Activated B cell treated with CpG ODN at 0.5 μM for 24 hours (primary cell): ENCODE results near the gene WBP1. TPM values are rescaled to one million over a fixed set of nuclear protein-coding genes. Genes with fewer than 3 reads are reported as not detected.
"Not testable (repeated sequence)": the region's sequence is repeated elsewhere in the genome, so short reads cannot be mapped to it uniquely, and the experiment has no call there.

Experiments used
- ATAC-seq: fragments of 200-7000 bp; cut with Tn5 transposase; one replicate; pipeline ENCODE4 v1.10.0; 2021; ENCODE audit warnings: low read depth, mild to moderate bottlenecking, moderate library complexity
- CTCF ChIA-PET: fragments of 350-600 bp; sonication (Branson Sonifier 250); formaldehyde crosslinking; loops from one replicate; lab custom pipeline; 2021; ENCODE audit warnings: antibody characterized with exemption; lab: Charles Lee
- POLR2A ChIA-PET: fragments of 350-600 bp; sonication (Branson Sonifier 250); formaldehyde crosslinking; loops from one replicate; lab custom pipeline; 2021; ENCODE audit warnings: antibody characterized with exemption; lab: Charles Lee
- DNase-seq: peaks from one replicate; pipeline ENCODE4 v3.0.0; 2022
- H3K27ac Mint-ChIP-seq: one replicate; pipeline ENCODE4 v1.8.0; 2020; ENCODE audit warnings: mixed read lengths
- H3K27me3 Mint-ChIP-seq: one replicate; pipeline ENCODE4 v1.8.0; 2021; ENCODE audit warnings: mixed read lengths
- H3K36me3 Mint-ChIP-seq: one replicate; pipeline ENCODE4 v1.8.0; 2021; ENCODE audit warnings: low read depth, mixed read lengths
- H3K4me1 Mint-ChIP-seq: one replicate; pipeline ENCODE4 v1.8.0; 2021; ENCODE audit warnings: mixed read lengths
- H3K4me3 Mint-ChIP-seq: one replicate; pipeline ENCODE4 v1.8.0; 2020; ENCODE audit warnings: mild to moderate bottlenecking, mixed read lengths
- H3K9me3 Mint-ChIP-seq: one replicate; pipeline ENCODE4 v1.8.0; 2020; ENCODE audit warnings: mixed read lengths
- intact Hi-C: fragments of 100-400 bp; cut with micrococcal nuclease; formaldehyde crosslinking; loops from one replicate; pipeline ENCODE4 v1.15.1; 2024
- total RNA-seq: library from RNA; stranded (reverse); gene quantifications from 2 replicates; pipeline ENCODE4 v1.2.3, GENCODE V29; 2022
- TF ChIP-seq, protein P1 (sequence below): fragments of 200-600 bp; IDR thresholded peaks from one replicate; pipeline ENCODE4 v1.8.0; 2022; ENCODE audit warnings: antibody characterized with exemption, mild to moderate bottlenecking

WBP1 gene
- total RNA-seq, 1 donor from 2014 or later = 65.3 TPM

- ATAC-seq (no peak), DNase-seq (no peak)
- CTCF ChIA-PET = no interaction called here
- Mint-ChIP-seq H3K4me3 (no peak overlapping the region), H3K27me3 (no peaks in the 10 kb centered on the region), H3K9me3 (no peaks in the 10 kb centered on the region), H3K4me1 (peaks cover 21% of the 10 kb centered on the region), H3K27ac (no peak overlapping the region), H3K36me3 (peaks cover 49% of the 10 kb centered on the region)
- intact Hi-C loops = loop anchor here (5.0 kb wide), 1 partner anchor 53 kb away; the partner anchor contains the start of genes C2orf81 and WDR54
- POLR2A ChIA-PET = interaction anchor here (4.1 to 4.6 kb wide), 2 partner anchors 7 to 17 kb away, joined by 78 to 127 read pairs; partner anchors contain the start of genes CCDC142, INO80B, TTC31 and WBP1
- TF ChIP-seq, protein P1, sequence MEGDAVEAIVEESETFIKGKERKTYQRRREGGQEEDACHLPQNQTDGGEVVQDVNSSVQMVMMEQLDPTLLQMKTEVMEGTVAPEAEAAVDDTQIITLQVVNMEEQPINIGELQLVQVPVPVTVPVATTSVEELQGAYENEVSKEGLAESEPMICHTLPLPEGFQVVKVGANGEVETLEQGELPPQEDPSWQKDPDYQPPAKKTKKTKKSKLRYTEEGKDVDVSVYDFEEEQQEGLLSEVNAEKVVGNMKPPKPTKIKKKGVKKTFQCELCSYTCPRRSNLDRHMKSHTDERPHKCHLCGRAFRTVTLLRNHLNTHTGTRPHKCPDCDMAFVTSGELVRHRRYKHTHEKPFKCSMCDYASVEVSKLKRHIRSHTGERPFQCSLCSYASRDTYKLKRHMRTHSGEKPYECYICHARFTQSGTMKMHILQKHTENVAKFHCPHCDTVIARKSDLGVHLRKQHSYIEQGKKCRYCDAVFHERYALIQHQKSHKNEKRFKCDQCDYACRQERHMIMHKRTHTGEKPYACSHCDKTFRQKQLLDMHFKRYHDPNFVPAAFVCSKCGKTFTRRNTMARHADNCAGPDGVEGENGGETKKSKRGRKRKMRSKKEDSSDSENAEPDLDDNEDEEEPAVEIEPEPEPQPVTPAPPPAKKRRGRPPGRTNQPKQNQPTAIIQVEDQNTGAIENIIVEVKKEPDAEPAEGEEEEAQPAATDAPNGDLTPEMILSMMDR = no peak
Measured at GRCh38 chr2:74474899-74475298, 16.7 kb downstream of the WBP1 start.

DNA sequence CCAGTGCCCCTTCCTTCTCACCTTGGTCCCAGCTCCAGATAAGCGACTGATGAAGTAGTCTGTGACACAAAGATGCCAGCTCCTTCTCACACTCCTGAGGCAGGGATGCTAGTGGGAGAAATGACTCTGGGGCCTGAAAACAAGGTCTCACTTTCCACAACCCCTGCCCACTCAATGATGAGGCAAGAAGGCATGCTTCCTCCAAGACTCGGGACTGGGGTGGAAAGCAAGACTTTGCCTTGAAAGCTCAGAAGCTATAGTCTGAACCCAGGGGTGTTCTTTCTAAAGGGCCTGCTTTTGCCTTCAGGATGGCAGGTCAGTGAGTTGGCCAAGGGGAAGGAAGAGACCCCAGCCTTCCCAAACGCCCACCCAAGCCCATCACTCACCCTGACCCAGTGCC is 23.2 kb downstream of the WBP1 start:
- ChIA-PET POLR2A (interaction anchor here (0.7 to 4.4 kb wide), 9 partner anchors 9 to 107 kb away, joined by 3 to 78 read pairs (median 8); partner anchors contain the start of genes AUP1, DQX1, HTRA2 and LBX2), CTCF (interaction anchor here (0.9 to 5.3 kb wide), 6 partner anchors 9 to 106 kb away, joined by 3 to 85 read pairs (median 14); partner anchors contain the start of genes INO80B, MRPL53, PCGF1 and WBP1)
- Mint-ChIP-seq H3K4me3 (peak overlapping the region; percentile 100), H3K27me3 (no peaks in the 10 kb centered on the region), H3K27ac (no peak overlapping the region), H3K4me1 (peaks cover 30% of the 10 kb centered on the region), H3K9me3 (no peaks in the 10 kb centered on the region), H3K36me3 (peaks cover 42% of the 10 kb centered on the region)
- ATAC-seq = no peak
- intact Hi-C loops = loop anchor here (5.0 kb wide), 1 partner anchor 91 kb away; no protein-coding TSS in a partner anchor
- TF ChIP-seq, protein P1 = no peak
- DNase-seq = no peak

DNA sequence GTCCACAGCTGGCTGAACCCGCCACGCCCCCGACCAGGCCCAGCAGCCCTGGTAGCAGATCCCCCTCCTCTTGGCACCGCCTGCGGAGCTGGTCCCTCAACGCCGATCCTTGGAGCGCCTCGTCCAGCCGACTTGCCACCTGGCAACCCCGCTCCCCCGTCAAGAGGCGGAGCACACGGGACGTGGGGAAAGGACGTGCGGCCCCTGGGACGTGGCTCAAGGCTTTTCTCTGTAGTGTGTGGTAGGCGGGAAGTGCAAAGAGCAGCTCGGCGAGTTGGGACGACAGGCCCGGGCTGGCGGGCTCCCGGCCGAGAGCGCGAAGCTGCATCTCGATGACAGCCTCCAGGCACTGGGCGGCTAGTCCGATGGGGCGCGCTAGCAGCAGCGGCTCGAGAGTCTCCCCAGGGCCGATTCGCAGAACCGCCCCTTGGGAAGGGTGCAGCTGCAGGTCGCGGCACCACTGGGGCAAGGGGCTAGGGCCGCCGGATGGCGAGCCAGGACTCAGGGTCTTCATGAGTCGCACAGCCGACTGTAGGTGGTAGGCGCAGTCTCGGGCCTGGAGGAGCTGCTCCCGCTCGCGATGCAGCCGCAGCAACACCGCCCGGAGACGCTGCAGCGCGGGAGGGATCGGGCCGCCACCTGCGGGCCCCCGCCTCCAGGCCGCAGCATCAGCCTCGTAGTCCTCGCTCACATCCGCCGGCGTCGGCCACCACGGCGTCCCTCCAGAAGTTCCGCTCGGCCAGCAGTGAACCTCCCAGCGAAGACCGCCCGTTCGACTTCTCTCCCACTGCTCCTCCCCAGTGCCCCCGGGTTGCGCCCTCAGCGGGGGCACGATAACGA is 23.9 kb downstream of the WBP1 start:
- DNase-seq (no peak), ATAC-seq (peak; percentile 40)
- peak overlapping the region; percentile 100 for H3K27ac Mint-ChIP-seq
- peaks cover 30% of the 10 kb centered on the region for H3K4me1 Mint-ChIP-seq
- H3K36me3 Mint-ChIP-seq = peaks cover 46% of the 10 kb centered on the region
- H3K27me3 Mint-ChIP-seq = no peaks in the 10 kb centered on the region
- ChIA-PET POLR2A (interaction anchor here (0.7 to 4.4 kb wide), 20 partner anchors 9 to 654 kb away, joined by 3 to 78 read pairs (median 7); partner anchors contain the start of genes AUP1, DQX1, HTRA2 and INO80B), CTCF (interaction anchor here (0.7 to 5.3 kb wide), 19 partner anchors 9 to 105 kb away, joined by 3 to 85 read pairs (median 4); partner anchors contain the start of genes INO80B, LBX2, MRPL53 and PCGF1)
- intact Hi-C loops = loop anchor here (1.0 to 5.0 kb wide), 4 partner anchors 10 to 90 kb away; partner anchors contain the start of genes C2orf81, MRPL53 and WDR54
- peak overlapping the region; percentile 100 for H3K4me3 Mint-ChIP-seq
- TF ChIP-seq, protein P1 = no peak
- H3K9me3 Mint-ChIP-seq = no peaks in the 10 kb centered on the region

GRCh38 chr2:74482801-74483674 is 24.8 kb downstream of the WBP1 start, which contains the start of the genes CCDC142 and TTC31:
Gene CCDC142, minus strand, starts transcription at chr2:74482998. Its CDS starts 161 bp downstream, at chr2:74482837.
Gene TTC31, plus strand, starts transcription at chr2:74483081. Its CDS starts 15 bp downstream, at chr2:74483096.
- Mint-ChIP-seq H3K36me3 (peaks cover 43% of the 10 kb centered on the region), H3K4me3 (peak within 1 kb of the TSS; percentile 100), H3K27me3 (no peaks in the 10 kb centered on the region), H3K27ac (peak within 1 kb of the TSS; percentile 100), H3K9me3 (no peaks in the 10 kb centered on the region), H3K4me1 (peaks cover 30% of the 10 kb centered on the region)
- ChIA-PET POLR2A (interaction anchor here (0.5 to 4.4 kb wide), 21 partner anchors 10 to 654 kb away, joined by 3 to 78 read pairs (median 8); partner anchors contain the start of genes AUP1, DQX1, HTRA2 and INO80B), CTCF (interaction anchor here (0.7 to 5.3 kb wide), 19 partner anchors 10 to 104 kb away, joined by 3 to 85 read pairs (median 4); partner anchors contain the start of genes AUP1, HTRA2, INO80B and LBX2)
- intact Hi-C loops = loop anchor here (1.0 to 5.0 kb wide), 13 partner anchors 11 to 393 kb away; partner anchors contain the start of genes AUP1, C2orf81, DOK1 and HTRA2
- TF ChIP-seq, protein P1 = peak; percentile 23
- DNase-seq (peak; percentile 83), ATAC-seq (peak; percentile 92)

- H3K36me3 Mint-ChIP-seq = peaks cover 44% of the 10 kb centered on the region
- ATAC-seq, H3K9me3 Mint-ChIP-seq, DNase-seq, H3K27me3 Mint-ChIP-seq: not testable (repeated sequence)
- peak overlapping the region; percentile 100 for H3K4me3 Mint-ChIP-seq
- intact Hi-C loops = loop anchor here (1.0 to 5.0 kb wide), 10 partner anchors 20 to 393 kb away; partner anchors contain the start of genes AUP1, DOK1, HTRA2 and PCGF1
- peak overlapping the region; percentile 100 for H3K27ac Mint-ChIP-seq
- CTCF ChIA-PET = interaction anchor here (1.3 to 5.3 kb wide), 7 partner anchors 24 to 104 kb away, joined by 4 to 85 read pairs (median 14); partner anchors contain the start of gene PCGF1
- POLR2A ChIA-PET = interaction anchor here (0.5 to 4.4 kb wide), 15 partner anchors 11 to 655 kb away, joined by 3 to 78 read pairs (median 8); partner anchors contain the start of genes AUP1, DQX1, HTRA2 and INO80B
- peaks cover 30% of the 10 kb centered on the region for H3K4me1 Mint-ChIP-seq
Measured at GRCh38 chr2:74483675-74484164, 25.5 kb downstream of the WBP1 start.
